ENCODE measurements around the gene TTL.

Gene TTL

GRCh38 chr2:112583497-112584133, 101.7 kb downstream of the TTL start:
- H3K27me3 ChIP-seq (ENCODE audit: insufficient read depth, low read length, poor library complexity): no peaks in the 10 kb centered on the region
- no peak overlapping the region for H2AFZ ChIP-seq (ENCODE audit: low read depth, low read length)
- H3K79me2 ChIP-seq (ENCODE audit: insufficient read depth, low read length): no peaks in the 10 kb centered on the region
- no peaks in the 10 kb centered on the region for H3K36me3 ChIP-seq (ENCODE audit: insufficient read depth, low read length)
- H3K9ac ChIP-seq (ENCODE audit: low read depth, low read length): no peak overlapping the region
- DNase-seq (no peak), ATAC-seq (ENCODE audit: insufficient read depth, low read depth) (no peak)
- H3K27ac ChIP-seq (ENCODE audit: low read length): no peak overlapping the region
- H3K4me2 ChIP-seq (ENCODE audit: insufficient read depth, low read length): no peak overlapping the region
- no peaks in the 10 kb centered on the region for H4K20me1 ChIP-seq (ENCODE audit: insufficient read depth, low read length)
- H3K9me3 ChIP-seq (ENCODE audit: insufficient read depth, low read length, severe bottlenecking): no peaks in the 10 kb centered on the region
- TF ChIP-seq EZH2 (IDR thresholded peaks at IDR 0.05; ENCODE audit: borderline replicate concordance, low read depth, low read length, severe bottlenecking): no peak
- no peak for TF ChIP-seq CTCF (IDR thresholded peaks at IDR 0.05; ENCODE audit: borderline replicate concordance, extremely low read depth, low read length, poor library complexity, severe bottlenecking)
- no peak overlapping the region for H3K4me3 ChIP-seq (ENCODE audit: low read depth in 1 of 2, low read length in 2 of 2)
- H3K4me1 ChIP-seq (ENCODE audit: insufficient read depth, low read length): no peaks in the 10 kb centered on the region

GRCh38 chr2:112584134-112584890, 102.4 kb downstream of the TTL start, which contains the start of gene CHCHD5:
CHCHD5 (plus strand) TSS chr2:112584609; CDS start chr2:112584648, 39 bp downstream.
- no peak for DNase-seq
- Histone ChIP-seq H2AFZ (ENCODE audit: low read depth, low read length) (no peak within 1 kb of the TSS), H4K20me1 (ENCODE audit: insufficient read depth, low read length) (no peaks in the 10 kb centered on the region), H3K27ac (ENCODE audit: low read length) (no peak within 1 kb of the TSS), H3K4me2 (ENCODE audit: insufficient read depth, low read length) (no peak within 1 kb of the TSS), H3K27me3 (ENCODE audit: insufficient read depth, low read length, poor library complexity) (no peaks in the 10 kb centered on the region), H3K9me3 (ENCODE audit: insufficient read depth, low read length, severe bottlenecking) (no peaks in the 10 kb centered on the region), H3K4me1 (ENCODE audit: insufficient read depth, low read length) (no peaks in the 10 kb centered on the region), H3K4me3 (ENCODE audit: low read depth in 1 of 2, low read length in 2 of 2) (no peak within 1 kb of the TSS), H3K79me2 (ENCODE audit: insufficient read depth, low read length) (no peaks in the 10 kb centered on the region), H3K9ac (ENCODE audit: low read depth, low read length) (no peak within 1 kb of the TSS), H3K36me3 (ENCODE audit: insufficient read depth, low read length) (no peaks in the 10 kb centered on the region)
- TF ChIP-seq CTCF (IDR thresholded peaks at IDR 0.05; ENCODE audit: borderline replicate concordance, extremely low read depth, low read length, poor library complexity, severe bottlenecking) (no peak), EZH2 (IDR thresholded peaks at IDR 0.05; ENCODE audit: borderline replicate concordance, low read depth, low read length, severe bottlenecking) (no peak)
- no peak for ATAC-seq (ENCODE audit: insufficient read depth, low read depth)

- Histone ChIP-seq H3K9ac (ENCODE audit: low read depth, low read length) (no peak overlapping the region), H3K9me3 (ENCODE audit: insufficient read depth, low read length, severe bottlenecking) (no peaks in the 10 kb centered on the region), H3K36me3 (ENCODE audit: insufficient read depth, low read length) (no peaks in the 10 kb centered on the region), H3K79me2 (ENCODE audit: insufficient read depth, low read length) (no peaks in the 10 kb centered on the region), H4K20me1 (ENCODE audit: insufficient read depth, low read length) (no peaks in the 10 kb centered on the region), H3K4me3 (ENCODE audit: low read depth in 1 of 2, low read length in 2 of 2) (no peak overlapping the region), H3K27me3 (ENCODE audit: insufficient read depth, low read length, poor library complexity) (no peaks in the 10 kb centered on the region), H3K4me2 (ENCODE audit: insufficient read depth, low read length) (no peak overlapping the region), H3K4me1 (ENCODE audit: insufficient read depth, low read length) (no peaks in the 10 kb centered on the region), H3K27ac (ENCODE audit: low read length) (no peak overlapping the region), H2AFZ (ENCODE audit: low read depth, low read length) (no peak overlapping the region)
- DNase-seq (no peak), ATAC-seq (ENCODE audit: insufficient read depth, low read depth) (no peak)
- no peak for TF ChIP-seq CTCF (IDR thresholded peaks at IDR 0.05; ENCODE audit: borderline replicate concordance, extremely low read depth, low read length, poor library complexity, severe bottlenecking)
- no peak for TF ChIP-seq EZH2 (IDR thresholded peaks at IDR 0.05; ENCODE audit: borderline replicate concordance, low read depth, low read length, severe bottlenecking)
These were observed 102.9 kb downstream of the TTL start for GRCh38 chr2:112584891-112585250.
